GM08714 (cell line): ENCODE data around the gene UTS2.

ENCODE experiments used
- H3K4me3 ChIP-seq: fragments of 200-500 bp; sonication (Bioruptor generic); 2 replicates; pipeline ENCODE4 v1.5.1; 2014; ENCODE audit warnings: mild to moderate bottlenecking, low read length, inconsistent platforms
- ZNF274 ChIP-seq: IDR thresholded peaks from 2 replicates; pipeline ENCODE4 v1.6.1; 2012; ENCODE audit warnings: mild to moderate bottlenecking, low read depth, low read length

The UTS2 gene

DNA sequence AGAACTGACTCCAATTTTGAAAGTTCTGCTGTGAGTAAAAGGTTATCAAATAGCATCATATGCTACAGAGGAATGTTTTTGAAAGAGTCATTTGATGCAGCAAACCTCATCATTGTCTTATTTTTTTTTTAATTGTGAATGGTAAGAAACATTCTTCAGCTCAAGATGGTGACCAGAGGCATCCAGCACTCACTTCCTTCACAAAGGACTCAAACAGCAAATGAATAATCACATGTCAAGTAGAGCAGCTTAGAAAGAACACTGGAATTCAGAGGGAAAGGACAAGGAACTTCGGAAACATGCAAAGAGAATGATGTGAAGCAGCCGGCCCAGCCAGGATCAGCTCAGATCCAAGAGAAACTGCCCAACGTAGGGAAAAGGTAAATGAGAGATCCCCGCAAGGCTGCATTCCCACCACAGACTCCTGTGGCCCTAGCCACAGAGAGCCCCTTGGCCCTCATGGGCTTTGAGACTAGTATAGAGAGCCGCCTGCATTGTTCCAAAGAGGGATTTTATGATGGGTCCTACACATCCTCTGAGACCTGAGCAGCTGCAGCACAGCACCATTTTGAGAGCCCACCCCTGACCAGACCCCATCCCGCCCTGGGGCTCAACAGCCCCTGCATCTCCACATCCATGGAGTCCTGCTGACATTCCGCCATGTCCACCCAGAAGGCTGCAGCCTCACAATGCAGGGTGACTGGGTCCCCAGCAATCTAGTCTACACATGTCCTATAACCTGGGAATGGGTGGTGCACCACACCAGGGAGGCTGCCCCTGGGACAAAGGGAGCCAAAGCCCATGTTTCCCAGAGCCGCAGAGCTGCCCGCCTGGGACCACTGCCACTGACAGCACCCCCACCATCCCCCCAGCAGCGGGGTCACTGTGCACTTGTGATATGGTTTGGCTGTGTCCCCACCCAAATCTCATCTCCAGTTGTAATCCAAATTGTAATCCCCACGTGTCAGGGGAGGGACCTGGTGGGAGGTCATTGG is 21.2 kb upstream of the UTS2 start:
- no peak overlapping the region for H3K4me3 ChIP-seq
- TF ChIP-seq ZNF274: no peak

- TF ChIP-seq ZNF274: no peak
- no peak overlapping the region for H3K4me3 ChIP-seq
Observed at GRCh38 chr1:7871136-7871535, 18.3 kb upstream of the UTS2 start.

DNA sequence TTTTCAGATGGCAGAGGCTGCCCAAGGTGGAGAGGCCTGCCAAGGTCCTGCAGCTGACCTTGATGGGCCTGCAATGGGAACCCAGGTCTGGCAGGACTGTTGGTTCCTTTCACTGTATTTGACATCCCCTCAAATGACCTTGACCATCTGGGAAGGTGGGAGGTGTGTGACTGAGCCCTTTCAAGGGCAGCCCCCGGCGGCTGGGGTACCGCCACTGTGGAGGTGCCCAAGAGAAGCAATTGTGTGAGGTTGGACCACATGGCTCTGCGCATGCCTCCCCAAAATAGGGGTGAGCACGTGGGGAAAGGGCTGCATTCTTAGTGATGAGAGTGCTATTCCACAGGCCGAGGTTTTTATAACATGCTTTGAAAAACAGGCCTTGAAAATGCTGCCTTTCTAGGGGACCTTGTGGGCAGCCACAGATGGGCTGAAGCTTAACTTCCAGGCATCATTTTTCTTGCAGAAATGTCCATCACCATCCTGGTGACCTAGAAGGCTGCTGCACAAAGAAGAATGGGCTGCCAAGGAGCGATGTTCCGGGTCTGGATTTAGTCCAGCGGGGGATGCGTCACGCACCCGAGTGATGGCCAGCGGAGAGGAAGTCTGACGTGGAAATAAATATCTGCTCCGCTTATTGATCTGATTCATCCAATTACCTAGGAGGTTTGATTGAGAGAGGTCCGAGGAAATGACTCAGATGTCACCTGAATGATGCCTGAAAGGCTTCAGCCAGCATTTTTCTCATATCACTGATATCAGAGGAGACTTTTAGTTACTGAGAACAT is 16.5 kb upstream of the UTS2 start:
- H3K4me3 ChIP-seq: no peak overlapping the region
- TF ChIP-seq ZNF274: no peak

- no peak for TF ChIP-seq ZNF274
- H3K4me3 ChIP-seq: no peak overlapping the region
Observed at GRCh38 chr1:7868070-7868780, 15.4 kb upstream of the UTS2 start.

DNA sequence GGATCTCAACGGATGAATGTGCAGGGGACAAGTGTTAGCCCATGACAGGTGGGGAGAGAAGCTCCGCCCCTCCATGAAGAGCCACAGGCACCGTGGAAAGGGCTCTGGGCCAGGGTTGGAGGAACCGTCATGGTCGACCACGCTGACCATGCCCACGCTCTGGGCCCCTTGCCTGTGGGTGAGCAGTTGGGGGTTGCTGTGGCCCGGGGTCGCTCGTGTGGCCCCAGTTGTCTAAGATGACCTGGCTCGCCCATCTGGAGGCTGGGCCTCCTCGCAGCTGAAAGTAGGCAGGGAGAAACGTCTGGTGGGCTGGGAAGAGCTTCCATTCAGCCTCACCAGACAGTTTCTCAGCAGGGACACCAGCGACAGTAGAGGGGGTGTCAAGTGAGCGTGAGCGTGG is 13.1 kb upstream of the UTS2 start:
- no peak overlapping the region for H3K4me3 ChIP-seq
- TF ChIP-seq ZNF274: no peak

DNA sequence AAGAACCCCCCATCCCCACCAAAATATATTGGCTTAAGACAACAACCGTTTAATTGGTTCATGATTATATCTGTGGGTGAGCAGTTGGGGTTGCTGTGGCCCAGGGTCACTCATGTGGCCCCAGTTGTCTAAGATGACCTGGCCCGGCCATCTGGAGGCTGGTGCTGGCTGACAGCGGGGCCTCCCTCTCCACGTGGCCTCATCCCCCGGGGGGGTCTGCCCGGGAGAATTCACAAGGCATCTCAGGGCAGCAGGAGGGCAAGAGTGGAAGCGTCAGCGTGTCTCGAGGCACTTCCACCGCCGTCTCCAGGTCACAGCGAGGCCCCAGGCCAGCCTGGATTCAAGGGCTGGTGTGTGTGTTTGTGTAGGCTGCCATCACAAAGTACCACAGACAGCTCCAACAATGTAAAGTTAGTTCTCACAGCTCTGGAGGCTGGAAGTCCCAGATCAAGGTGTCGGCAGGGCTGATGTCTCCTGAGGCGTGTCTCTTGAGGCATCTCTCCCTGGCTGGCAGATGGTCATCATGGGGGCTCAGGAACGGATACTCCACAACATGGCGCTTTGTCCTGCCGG is 11.0 kb upstream of the UTS2 start:
- no peak for TF ChIP-seq ZNF274
- H3K4me3 ChIP-seq: no peak overlapping the region

DNA sequence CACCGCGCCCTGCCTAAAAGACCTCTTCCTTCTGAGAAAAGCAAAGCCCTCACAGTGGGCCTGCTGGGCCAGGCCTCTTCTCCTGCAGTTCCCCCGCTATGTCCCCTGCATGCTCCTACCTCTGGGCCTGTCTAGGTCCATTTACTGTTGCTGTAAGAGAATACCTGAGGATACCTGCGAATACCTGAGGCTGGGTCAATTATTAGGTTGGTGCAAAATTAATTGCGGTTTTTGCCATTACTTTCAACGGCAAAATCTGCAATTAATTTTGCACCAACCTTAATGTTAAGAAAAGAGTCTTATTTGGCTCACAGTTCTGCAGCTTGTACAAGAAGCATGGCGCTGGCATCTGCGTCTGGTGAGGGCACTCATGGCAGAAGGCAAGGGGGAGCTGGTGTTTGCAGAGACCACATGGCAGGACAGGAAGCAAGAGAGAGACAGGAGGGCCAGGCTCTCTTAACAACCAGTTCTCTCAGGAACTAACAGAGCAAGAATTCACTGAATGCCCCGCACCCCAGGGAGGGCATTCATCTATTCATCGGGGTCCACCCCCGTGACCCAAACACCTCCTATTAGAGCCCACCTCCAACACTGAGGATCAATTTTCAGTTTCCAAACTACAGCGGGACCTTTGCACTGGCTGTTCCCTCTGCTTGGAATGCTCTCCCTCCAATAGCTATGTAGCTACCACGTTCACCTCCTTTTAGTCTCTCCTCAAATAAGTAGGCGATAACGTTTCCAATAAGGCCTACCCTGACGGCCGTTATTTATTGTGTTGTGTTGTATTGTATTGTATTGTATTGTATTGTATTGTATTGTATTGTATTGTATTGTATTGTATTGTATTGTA is 9.6 kb upstream of the UTS2 start:
- TF ChIP-seq ZNF274: no peak
- no peak overlapping the region for H3K4me3 ChIP-seq

- H3K4me3 ChIP-seq: no peak overlapping the region
- no peak for TF ChIP-seq ZNF274
Observed at GRCh38 chr1:7861452-7861851, 8.6 kb upstream of the UTS2 start.

DNA sequence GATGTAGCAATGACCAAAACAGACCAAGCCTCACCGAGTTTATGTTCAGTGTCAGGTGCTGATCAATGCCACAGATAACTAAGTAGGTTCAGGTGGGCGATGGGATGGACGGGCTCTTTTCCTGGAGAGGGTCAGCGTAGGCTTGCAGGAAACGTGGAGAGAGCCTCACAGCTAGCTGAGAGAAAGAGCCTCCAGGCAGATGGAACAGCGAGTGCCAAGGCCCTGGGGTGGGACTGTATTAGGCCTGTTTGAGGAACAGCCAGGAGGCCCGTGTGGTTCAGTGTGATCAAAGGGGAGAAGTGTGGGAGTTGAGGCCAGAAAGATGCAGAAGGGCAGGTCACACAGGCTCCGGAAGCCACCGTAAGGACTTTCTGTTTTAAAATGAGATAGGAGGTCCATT is 7.3 kb upstream of the UTS2 start:
- no peak overlapping the region for H3K4me3 ChIP-seq
- TF ChIP-seq ZNF274: no peak

DNA sequence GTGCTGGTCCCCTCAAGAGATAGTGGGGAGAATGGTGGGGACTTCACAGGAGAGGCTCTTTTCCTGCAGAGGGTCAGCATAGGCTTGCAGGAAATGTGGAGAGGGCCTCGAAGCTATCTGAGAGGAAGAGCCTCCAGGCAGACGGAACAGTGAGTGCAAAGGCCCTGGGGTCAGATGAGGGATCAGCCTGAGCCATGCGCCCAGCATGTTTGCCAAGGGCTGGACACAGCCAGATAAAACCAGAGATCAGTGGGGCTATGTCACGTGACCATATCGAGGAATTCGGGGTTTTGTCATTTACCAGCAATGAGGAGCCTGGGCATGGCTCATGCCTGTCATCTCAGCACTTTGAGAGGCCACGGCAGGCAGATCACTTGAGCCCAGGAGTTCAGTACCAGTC is 6.5 kb upstream of the UTS2 start:
- no peak for TF ChIP-seq ZNF274
- H3K4me3 ChIP-seq: no peak overlapping the region

DNA sequence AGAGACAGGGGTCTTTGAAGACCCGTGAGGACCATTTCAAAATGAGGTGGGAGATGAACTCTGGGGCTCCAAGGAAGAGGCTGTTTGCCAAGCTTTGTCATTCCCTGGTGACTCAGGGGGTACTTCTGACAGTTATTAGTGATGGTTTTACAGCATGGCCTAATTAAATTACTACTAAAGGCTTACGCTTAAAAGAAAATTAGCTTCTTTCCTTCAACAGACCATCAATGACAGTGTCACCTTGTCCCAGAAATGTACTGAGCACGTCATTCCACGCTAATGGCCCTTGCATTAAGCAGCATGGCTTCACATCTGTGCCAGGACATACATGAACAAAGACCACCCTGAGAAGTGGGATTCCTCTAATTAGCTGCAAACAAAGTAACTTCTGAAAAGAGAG is 5.1 kb upstream of the UTS2 start:
- no peak for TF ChIP-seq ZNF274
- H3K4me3 ChIP-seq: no peak overlapping the region

DNA sequence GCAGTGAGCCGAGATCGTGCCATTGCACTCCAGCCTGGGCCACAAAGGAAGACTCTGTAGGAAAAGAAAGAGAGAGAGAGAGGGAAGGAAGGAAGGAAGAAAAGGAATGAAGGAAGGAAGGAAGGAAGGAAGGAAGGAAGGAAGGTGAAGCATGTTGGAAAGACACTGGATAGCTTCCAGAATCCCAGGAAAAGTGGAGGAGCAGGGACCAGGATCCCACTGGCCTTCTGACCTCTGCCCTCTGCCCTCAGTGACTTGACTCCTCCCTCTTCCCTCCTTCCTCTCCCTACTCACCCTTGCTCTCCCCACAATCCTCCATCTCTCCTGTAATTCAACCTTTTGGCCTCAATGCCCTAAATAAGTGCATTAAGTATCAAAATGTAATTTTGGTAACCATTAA is 4.1 kb upstream of the UTS2 start:
- H3K4me3 ChIP-seq: no peak overlapping the region
- TF ChIP-seq ZNF274: no peak

GRCh38 chr1:7856345-7856744 is 3.5 kb upstream of the UTS2 start:
- no peak overlapping the region for H3K4me3 ChIP-seq
- no peak for TF ChIP-seq ZNF274
